ENCODE results near the gene NAPG.
"Not testable (repeated sequence)": the region's sequence is repeated elsewhere in the genome, so short reads cannot be mapped to it uniquely, and the experiment has no call there.

Gene NAPG

DNA sequence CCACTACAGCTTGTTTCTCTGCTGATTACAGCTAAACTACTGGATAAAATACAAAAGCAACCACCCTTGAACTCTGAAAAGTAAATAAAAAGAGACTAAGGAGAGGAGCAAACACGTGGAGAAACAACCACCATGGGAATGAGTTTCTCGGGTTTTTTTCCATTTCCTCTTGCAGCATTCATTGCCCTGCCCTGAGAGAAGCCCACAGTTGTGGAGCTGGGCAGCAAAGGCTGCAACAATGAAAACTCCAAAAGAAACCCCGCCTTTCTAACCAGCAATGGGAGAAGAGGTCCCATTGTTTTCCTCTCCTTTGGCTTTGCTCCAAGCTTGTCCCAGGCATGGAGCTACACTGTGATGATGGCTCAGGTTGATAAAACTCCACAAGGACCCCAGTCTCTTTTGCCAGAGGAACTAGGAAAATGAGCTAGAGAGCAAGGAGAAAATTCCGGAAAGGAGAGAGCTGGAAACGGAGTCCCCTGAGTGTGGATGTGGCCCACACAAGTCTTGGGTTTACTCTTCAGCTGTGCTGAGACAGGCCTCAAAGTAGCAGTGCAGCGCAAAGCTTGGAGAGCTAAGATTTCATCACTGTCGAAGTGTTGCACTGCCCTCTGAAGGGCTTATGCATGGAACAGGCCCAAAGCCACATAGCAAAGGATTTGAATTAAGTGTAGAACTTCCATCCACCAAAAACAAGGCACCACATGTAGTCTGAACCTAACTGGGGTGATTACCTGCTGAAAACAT is 20.9 kb downstream of the NAPG start:
- no peak for DNase-seq (ENCODE audit: low read depth)

DNA sequence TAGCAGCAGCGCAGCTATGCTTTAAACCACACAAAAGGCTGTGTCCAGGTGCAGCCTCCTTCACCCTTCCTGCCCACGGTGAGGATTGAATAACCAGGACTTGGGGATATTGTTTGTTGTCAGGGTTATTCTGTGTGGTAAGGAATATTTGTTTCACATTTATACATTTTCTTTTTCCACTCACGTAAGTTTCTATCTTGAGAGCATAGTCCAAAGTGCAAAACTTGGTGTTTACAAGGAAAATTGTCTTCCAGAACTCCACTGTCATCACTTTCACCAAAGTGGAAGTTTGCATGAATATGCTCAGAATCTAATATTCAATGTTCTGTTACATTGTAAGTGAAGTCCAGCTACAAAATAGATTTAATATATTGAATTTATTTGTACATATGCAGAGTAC is 26.4 kb downstream of the NAPG start:
- DNase-seq (ENCODE audit: low read depth) = no peak

DNA sequence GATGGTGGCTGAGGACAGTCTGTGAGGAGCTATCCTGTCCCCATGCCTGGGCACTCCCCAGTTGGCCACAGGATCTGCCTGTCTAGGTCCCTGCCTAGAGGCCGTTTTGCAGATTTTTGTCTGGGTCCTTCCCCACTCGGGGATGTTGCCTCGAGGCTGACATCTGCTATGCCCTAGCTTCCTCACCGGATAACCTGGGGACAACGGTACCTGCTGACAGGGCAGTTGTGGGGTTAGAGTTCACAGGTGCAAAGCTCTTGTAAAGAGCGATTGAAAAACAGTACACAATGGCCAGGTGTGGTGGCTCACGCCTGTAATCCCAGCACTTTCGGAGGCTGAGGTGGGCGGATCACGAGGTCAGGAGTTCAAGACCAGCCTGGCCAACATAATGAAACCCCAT is 30.4 kb downstream of the NAPG start:
- not testable (repeated sequence) for DNase-seq (ENCODE audit: low read depth)

DNA sequence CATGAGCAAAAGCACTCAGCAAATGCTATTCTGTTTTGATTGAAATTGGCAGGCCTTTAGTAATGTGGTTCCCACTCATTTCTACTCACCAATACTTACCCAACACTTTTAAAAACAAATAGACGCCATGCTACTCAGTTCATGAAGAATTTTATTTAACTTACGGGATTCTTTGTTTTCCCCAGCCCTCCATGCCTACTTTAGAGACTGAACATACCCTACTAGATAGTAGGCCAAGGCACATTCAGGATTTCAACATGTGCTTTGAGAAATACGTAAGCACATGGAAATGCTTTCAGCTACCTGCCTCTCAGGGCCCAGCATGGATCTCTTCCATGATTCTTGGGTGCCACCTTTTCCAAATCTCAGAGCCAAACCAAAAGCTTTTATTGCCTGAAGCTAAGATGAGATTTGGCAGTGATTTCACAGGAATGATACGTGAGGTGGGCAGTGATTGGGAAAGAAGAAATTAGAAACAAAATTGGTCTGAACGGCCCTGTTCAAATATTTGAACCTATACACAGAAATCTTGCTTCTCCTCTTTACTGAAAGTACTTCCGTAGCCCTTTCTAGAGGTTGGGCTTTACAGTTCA is 31.4 kb downstream of the NAPG start:
- no peak for DNase-seq (ENCODE audit: low read depth)

DNA sequence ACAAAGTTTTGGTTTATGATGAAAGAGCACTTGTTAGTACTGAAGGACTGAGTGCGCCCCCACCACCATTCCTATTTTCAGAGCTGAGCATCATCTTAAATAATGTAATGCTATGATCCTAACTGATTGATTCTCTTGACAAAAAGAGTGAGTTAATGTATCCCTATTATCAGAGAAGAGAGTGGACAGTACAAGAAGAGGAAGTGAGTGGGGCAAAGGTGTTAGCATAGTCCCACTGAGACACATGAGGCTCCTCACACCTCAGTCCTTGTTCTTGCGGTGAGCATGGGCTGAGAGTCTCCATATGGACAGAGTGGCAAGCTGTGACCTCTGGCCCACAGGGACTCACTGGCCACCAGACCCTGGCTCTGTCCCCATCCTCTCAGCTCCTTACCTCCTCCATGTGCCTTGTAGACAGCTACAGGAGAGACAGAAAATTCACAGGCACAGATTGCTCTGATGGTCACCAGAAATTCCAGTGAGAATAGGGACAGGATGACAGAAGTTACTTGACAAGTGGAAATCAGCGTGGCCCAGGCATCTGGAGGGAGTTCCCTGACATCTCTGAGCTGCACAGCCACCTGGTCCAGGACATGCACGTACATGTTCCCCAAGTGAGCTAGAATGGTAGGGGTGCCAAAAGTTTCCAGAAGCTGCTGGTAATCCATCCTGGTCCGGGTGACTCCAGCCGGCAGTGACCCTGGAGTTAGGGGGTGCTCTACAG is 32.6 kb downstream of the NAPG start:
- DNase-seq (ENCODE audit: low read depth) = no peak

DNA sequence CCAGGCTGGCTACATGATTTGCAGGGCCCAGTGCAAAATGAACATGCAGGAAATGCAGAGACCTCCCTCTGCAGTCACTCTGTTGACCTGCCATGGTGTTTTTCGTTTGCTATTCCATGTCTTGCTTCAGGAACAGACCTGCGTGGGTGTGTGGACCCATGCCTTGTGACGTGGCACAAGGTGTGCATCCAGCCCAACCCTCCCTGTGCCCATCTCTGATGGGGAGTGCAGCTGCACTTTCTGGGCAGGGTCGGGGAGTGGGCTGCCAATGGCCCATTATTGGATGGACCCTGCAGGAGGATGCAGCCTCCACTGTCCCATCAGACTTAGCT is 33.1 kb downstream of the NAPG start:
- no peak for DNase-seq (ENCODE audit: low read depth)

DNA sequence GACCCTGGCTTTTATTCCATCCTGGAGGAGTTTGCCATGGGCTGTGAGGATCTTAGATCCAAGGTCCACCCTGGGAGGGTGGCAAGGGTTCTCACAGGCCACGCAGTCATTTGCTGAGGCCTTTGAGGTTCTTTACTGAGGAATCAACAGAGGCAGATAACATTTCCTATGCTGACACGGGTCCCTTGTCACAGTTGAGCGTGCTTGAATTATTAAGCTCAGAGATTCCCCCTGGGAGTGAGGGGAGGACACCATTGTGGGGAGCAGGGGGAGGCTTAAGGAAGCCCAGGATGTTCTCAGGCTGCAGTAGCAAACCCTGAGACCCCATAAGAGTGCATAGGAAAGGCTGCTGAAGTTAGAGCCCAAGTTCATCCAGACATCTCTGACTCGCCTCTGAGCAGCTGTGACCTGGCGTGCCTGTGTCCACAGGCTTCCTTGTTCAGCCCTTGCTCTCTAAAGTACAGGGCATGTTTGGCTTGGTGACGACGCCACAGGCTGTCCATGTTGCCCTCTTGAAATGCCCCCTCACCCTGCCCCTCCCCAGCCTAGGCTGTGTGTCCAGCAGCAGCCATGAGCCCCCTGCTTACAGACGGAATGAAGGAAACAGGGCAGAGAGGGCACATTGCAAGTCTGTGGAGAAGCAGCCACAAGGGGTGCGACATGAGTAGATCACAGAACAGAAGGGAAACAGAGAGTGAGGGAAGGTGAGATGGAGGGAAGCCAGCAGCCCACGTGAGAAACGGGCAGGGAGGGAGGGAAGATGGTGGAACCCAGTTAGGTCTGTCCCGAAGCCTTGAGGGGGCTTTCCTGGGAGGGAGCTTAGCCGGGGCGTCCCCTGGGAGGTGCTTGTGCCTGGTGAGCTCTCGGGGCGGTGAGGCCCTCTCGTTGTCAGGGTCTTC is 34.0 kb downstream of the NAPG start:
- no peak for DNase-seq (ENCODE audit: low read depth)

DNA sequence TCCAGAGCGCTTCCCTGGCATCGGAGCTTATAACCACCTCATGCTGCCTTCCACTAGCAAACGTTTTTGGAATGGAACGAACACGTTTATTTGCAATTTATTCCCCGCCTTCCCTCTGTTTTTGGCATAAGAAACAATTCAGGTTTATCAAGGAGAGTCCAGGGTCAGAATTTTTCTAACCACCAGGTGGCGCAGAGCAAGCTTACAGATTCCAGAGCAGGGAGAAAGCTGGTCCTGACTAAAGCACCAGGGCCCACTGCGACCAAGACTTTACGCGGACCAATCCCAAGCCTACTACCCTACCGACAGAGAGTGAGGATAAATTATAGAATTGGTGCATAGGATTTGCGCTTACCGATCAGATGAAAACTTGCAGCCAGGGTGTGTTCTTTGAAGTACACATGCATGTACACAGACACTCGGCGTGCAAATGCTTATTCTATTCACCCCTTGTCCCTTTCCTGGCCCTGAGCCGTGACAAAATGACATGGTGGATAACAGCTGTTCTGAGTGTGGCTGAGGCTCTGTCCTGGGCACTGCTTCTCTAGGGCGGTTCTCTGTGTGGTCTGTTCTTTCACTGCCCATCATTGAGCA is 34.7 kb downstream of the NAPG start:
- DNase-seq (ENCODE audit: low read depth) = peak; percentile 70

DNA sequence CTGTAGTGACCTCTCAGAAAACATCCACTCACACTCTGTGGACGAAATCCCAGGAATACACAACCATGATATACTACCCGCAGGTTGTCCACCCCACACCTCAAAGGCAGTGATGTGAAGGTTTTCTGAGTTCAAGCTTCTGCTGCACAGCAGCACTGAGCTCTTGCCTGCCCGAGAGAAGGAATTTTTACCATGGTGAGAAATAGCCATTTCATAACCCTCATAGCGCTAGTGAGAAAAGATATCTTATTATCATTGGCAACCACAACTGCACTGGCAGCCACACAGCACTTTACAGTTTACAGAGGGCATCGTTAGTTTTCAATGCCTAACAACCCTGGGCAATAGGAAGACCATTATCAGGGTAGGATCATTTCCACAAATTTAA is 36.9 kb downstream of the NAPG start:
- DNase-seq (ENCODE audit: low read depth) = peak; percentile 52

DNA sequence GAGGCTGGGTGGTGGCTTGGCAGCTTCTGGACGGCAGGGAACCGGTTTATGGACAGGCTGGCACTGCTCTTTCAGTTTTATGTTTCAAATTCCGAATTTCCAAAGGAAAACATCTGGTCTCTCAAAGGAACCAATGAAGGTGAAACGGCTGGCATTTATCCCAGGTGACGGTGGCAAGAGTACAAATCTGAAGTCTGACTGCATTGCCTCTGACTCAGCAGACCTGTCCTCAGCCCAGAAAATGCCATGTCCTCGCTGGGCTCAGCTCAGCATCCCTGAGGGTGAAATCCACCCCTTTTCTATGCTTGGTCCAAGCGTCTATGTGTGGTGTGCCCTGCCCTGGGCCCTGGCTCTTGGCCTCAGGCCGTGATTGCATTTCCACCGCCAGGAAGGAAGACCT is 38.1 kb downstream of the NAPG start:
- DNase-seq (ENCODE audit: low read depth) = no peak

DNA sequence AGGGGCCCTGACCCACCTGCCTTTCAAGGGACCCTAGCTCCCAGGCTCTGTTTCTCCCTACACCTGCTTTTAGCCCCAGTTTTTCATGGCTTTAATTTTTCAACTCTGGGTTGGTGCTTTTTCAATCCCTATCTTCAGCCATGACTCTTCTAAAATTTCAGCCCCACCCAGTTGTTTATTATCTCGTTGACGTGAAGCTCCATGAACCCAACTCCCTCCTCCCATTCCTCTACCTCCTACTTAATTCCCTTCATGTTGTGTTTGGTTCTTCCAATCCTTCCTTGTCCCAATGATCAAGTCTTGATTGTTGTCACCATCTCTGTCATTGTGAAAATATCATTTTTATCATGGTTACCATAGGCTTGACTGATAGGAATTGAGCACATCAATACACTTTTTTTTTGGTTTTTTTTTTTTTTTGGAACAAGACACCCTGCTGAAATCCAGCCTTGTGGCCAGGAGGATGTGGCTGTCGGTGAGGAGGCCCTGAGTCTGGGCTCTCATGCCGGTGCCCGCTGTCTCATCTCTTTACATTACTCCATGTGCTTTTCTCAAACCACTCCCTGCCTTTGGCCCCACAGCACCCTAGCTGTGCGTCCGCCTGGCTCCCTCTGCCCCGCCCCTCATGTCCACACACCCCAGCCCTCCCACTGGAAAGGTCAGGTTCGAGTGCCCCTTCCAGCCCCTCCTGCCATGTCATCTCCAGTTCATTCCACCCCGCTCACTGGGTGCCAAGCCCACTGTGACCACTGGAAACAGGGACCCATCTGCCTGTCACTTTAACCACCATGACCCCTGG is 39.3 kb downstream of the NAPG start:
- DNase-seq (ENCODE audit: low read depth) = no peak

DNA sequence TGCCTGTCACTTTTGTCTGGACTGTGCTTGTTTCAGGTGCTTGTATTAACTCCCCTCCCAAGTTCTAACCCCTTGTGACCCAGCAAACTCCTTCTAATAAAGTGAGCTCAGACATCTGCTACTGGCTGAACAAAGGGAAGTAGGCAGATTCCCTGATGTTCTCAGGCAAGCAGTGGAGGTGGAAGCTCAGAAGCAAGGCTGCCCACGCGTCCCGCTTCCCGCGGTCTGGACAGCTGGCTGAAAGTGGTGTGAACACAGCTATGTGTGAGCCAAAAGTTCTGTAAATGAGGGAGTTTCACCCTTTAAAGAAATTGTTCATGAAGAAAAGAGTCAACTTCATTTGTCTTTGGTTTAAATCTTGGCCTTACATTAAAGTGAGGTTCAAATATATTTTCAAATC is 40.0 kb downstream of the NAPG start:
- no peak for DNase-seq (ENCODE audit: low read depth)

DNA sequence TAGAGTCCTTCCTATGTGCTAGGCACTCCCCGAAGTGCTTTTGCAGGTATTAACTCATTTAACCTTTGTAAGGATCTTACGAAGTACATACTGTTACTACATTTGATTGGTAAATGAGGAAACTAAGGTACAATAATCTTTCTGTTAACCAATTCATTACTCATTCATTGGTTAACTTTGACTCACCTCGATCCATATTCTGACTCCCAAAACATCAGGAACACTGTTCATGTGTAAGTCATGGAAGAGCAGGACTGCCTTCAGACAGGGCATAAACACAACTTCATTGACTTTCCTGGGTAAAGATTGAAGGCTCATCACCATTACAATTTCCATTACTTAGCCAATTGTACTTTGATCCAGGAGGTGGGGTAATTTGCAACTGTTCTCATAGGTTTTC is 40.6 kb downstream of the NAPG start:
- DNase-seq (ENCODE audit: low read depth) = no peak

DNA sequence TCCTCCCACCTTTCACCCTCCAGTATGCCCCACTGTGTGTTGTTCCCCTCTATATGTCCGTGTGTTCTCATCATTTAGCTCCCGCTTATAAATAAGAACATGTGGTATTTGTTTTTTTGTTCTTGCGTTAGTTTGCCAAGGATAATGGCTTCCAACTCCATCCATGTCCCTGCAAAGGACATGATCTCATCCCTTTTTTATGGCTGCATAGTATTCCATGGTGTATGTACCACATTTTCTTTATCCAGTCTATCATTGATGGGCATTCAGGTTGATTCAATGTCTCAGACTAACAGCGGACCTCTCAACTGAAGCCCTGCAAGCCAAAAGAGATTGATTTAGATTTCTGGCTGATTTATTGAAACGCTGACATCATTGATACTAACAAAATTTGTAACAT is 44.1 kb downstream of the NAPG start:
- not testable (repeated sequence) for DNase-seq (ENCODE audit: low read depth)

DNA sequence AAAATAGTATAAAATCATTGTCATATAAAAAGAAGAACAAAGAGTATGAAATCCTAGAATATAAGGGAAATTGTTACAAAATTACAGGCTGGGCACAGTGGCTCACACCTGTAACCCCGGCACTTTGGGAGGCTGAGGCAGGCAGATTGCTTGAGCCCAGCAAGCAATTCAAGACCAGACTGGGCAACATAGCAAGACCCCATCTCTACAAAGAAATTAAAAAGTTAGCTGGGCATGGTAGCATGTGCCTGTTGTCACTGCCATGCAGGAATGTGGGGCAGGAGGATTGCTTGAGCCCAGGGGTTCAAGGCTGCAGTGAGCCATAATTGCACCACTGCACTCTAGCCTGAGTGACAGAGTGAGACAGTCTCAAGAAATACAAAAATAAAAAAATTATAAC is 44.8 kb downstream of the NAPG start:
- DNase-seq (ENCODE audit: low read depth) = no peak

DNA sequence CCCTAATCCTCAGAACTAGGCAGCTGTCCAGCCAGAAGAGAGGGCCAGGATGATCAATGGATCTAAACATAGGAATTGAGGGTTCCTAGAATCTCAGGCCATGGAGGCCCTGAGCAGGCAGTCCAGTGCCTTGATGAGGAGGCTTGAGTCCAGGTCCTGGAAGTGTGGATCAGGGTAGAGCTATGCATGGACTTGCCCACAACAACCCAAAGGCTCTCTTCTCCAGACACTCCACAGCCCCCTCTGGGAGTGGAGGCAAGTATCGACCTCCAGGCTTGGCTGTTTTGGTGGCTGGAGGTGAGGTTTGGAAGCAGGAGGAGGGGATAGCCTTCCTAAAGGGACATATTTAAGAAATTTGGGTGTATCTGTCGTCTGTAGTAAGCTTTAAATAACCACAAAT is 45.7 kb downstream of the NAPG start:
- DNase-seq (ENCODE audit: low read depth) = no peak

DNA sequence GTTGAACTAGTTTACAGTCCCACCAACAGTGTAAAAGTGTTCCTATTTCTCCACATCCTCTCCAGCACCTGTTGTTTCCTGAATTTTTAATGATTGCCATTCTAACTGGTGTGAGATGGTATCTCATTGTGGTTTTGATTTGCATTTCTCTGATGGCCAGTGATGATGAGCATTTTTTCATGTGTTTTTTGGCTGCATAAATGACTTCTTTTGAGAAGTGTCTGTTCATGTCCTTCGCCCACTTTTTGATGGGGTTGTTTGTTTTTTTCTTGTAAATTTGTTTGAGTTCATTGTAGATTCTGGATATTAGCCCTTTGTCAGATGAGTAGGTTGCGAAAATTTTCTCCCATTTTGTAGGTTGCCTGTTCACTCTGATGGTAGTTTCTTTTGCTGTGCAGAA is 47.4 kb downstream of the NAPG start:
- not testable (repeated sequence) for DNase-seq (ENCODE audit: low read depth)

DNA sequence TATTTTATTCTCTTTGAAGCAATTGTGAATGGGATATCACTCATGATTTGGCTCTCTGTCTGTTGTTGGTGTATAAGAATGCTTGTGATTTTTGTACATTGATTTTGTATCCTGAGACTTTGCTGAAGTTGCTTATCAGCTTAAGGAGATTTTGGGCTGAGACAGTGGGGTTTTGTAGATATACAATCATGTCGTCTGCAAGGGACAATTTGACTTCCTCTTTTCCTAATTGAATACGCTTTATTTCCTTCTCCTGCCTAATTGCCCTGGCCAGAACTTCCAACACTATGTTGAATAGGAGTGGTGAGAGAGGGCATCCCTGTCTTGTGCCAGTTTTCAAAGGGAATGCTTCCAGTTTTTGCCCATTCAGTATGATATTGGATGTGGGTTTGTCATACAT is 48.6 kb downstream of the NAPG start:
- DNase-seq (ENCODE audit: low read depth) = not testable (repeated sequence)

DNA sequence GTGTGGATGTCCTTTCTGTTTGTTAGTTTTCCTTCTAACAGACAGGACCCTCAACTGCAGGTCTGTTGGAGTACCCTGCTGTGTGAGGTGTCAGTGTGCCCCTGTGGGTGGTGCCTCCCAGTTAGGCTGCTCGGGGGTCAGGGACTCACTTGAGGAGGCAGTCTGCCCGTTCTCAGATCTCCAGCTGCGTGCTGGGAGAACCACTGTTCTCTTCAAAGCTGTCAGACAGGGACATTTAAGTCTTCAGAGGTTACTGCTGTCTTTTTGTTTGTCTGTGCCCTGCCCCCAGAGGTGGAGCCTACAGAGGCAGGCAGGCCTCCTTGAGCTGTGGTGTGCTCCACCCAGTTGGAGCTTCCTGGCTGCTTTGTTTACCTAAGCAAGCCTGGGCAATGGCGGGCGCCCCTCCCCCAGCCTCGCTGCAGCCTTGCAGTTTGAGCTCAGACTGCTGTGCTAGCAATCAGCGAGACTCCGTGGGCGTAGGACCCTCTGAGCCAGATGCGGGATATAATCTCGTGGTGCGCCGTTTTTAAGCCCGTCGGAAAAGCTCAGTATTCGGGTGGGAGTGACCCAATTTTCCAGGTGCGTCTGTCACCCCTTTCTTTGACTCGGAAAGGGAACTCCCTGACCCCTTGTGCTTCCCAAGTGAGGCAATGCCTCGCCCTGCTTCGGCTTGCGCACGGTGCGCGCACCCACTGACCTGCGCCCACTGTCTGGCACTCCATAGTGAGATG is 52.2 kb downstream of the NAPG start:
- DNase-seq (ENCODE audit: low read depth) = not testable (repeated sequence)

DNA sequence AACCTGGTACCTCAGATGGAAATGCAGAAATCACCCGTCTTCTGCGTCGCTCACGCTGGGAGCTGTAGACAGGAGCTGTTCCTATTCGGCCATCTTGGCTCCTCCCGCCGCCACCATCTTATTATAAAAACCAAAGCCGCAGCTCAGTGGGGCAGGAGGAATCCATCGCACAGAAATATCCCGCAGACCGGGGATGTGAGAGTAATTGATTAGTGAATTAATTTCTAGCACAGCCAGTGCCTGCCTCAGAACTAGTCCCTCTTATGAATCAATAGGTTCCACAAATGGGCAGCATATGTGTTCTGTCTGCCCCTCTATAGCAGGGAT is 52.7 kb downstream of the NAPG start:
- DNase-seq (ENCODE audit: low read depth) = not testable (repeated sequence)
